HG03439 (cell line): ENCODE measurements around the gene GPR183.

ENCODE experiments used
- ATAC-seq: cut with Tn5 transposase; IDR thresholded peaks from one replicate; pipeline ENCODE4 v1.9.1; 2021; ENCODE audit warnings: mild to moderate bottlenecking, moderate library complexity; ENCODE audit not compliant: unreplicated experiment

GPR183 gene

DNA sequence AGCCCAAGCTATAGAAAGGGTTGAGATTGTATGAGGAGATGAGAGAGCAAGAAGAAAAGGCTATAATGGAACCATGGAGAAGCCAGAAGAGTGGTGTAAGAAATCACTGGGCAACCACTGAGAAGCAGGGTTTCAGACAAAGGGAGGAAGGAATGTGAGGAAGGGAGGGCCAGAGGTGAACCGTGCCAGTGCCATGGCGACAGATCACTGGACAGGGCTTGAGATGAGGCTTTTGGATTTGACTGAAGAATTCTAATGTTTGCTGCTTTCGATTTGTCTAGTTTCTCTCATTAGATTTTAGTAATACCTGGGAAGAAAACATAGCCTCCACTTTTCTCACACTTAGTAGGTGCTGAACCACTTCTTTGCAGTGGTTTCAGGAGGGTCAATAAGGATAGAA lies 6.3 kb upstream of the GPR183 start:
- ATAC-seq = no peak

DNA sequence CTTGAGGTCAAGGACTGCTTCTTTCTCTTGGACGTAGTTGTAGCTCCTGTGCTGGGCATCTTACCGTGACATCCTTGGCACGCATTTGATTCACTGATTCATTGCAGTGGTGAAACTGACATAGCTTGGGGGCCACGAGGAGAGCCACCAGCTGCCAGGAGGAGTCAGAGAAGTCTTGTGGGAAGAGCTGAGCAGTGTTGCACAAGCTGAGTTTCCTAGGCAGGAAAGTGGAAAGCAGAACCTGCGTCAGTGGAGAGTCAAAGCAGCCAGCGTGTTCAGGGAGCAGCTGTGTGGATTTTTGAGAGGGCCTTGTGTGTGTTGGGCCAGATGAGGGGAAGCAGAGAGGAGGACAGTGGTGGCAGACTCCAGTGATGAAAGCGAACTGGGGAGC lies 5.3 kb upstream of the GPR183 start:
- ATAC-seq = no peak

DNA sequence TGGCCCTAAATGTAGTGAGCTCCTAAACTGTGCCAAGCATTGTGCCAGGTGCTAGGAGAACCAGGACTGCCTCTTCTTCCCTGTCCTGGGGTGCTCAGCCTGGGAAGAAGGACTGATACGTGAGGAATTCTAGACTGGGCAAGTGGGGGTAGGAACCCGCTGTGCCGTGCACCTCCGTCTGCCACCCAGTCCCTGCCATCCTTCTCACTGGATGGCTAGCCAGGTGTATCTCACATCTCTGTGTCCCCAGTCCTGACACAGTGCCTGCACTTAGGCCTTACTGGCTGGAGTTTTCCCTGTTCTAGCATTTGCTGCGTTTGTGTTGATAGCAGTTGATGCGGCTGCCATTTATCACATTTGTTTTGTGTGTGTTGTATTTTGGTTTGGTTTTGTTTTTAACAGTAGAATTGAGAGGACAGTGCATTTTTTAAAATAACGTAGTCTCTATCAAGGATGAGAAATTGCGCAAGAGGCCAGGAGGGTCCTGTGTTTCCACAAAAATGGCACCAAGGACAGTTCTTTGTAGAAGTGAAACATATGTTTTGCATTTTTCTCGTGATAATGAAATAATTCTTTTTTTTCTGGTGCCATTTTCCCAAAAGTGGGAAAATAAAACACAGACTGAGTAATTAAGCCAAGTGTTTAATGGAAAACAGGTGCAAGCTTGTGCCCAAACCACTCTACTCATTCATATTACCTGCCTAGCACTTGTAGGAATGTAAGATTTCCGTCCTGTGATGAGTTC lies 4.7 kb upstream of the GPR183 start:
- no peak for ATAC-seq

DNA sequence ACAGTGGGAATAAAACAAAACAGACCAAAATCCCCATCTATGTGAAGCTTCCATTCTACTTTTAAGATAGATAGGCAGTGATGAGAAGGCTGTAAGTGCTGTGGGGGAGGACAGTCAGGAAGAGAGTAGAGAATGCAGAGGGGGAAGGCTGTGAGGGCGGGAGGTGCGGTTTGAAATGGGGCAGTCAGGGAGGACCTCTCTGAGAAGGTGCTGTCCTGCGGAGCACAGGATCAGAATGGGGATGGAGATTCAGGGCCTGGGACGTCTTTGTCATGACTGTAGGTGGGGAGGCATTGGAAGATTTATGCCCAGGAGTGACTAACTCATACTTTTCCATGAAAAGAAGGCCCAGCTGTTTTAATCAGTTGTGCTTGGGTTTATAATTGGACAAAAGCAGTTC lies 3.9 kb upstream of the GPR183 start:
- no peak for ATAC-seq

DNA sequence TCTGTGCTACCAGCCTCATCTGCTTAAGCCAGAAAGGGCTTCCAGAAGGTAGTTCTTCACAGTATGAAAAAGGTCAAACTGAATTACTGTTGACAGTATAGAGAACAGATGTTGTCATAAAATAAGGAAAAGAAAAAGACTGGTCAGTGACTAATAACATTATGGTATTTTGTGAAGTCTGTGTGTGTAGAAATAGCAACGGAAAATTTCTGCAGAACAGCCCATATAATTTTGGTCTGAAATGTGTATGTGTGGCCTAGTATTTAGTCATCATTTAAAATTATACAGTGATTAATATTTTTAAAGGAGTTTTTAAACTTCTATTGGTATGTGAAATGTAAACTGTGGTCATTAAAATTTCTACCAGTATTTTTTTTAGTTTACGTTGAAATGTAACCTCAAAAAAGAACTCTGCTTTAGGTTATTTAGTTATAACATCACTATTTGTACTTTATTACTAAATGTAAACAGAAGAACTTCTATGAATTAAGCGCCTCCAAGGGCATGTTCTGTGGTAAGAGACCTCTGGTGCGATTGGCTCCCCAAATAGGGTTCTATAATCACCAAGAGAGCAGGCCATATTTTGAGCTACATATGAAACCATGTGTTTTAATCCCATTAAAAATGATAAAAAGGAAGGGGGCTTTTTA lies 3.3 kb upstream of the GPR183 start:
- ATAC-seq = peak; percentile 46

DNA sequence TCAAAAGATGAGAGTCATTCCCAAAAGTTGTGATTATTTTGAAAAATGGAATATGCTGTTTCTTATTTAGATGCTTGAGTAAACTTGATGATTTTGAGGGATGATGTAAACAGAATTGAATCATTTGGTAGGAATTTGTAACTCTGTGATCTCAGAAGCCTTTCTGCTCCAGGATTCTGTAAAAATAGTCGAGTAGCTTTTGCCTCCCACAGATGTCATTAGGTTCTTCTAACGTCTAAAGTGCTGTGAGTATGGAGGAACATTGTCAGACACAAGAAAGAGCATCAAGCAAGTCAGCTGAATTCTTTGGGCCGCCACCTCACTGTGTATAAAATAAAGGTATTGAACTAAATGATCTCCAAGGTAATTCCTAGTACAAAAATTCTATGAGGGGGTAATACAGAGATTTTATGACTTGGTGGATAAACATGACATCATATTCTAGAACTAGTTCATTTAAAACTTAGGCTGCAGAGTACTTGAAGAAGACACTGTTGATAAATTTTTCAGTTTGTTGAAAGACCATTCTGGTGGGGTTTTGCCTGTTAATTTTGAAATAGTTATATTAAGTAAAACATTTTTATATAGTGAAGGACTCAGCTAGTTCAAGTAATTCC lies 1.4 kb upstream of the GPR183 start:
- no peak for ATAC-seq

DNA sequence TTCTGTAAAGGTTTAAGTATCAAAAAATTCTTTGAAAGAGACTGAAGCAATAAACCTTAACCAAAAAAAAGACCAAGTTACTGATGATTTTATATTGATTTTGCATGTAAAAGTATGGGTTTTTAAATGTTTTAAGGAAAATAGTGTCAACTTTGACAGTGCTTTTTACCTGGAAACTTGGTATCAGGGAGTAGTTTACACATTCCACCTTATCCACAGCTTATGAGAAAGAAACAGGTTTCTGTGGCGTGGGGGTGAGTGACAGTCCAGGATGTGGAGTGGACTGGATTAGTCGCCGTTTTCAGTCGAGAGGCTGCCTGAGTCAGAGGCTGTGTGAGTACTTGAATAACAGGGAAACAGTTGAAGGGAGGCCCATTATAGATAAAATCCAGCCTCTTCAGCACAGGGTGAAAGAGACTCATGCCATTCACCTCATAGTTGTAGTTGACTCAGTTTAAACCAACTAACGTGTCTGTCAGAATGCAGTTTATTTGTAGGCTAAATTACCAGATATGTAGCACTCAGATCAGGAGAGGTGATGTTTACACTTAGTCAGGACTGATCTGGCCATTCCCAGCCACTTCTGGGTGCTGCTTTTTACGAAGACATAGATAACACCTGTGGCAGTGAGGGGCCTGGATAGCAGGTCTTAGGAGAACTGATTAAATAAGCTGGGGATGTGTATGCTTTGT lies 595 bp upstream of the GPR183 start:
- peak; percentile 39 for ATAC-seq

DNA sequence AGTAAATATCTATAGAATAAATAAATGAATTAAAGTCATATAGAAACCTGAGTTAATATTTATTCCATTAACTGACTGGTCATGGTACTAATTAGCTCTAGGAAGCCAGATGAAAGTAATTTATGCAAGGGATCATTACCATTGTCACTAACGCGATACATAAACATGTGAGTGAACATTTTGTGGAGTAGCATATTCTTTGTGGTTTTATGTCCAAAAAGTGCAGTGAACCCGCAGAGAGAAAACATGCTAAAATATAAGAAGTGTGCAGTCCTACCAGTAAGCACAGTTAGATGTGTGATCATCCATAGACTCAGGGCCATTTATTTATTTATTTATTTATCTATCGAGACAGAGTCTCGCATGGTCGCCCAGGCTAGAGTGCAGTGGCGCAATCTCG lies 1.6 kb downstream of the GPR183 start:
- ATAC-seq = no peak

DNA sequence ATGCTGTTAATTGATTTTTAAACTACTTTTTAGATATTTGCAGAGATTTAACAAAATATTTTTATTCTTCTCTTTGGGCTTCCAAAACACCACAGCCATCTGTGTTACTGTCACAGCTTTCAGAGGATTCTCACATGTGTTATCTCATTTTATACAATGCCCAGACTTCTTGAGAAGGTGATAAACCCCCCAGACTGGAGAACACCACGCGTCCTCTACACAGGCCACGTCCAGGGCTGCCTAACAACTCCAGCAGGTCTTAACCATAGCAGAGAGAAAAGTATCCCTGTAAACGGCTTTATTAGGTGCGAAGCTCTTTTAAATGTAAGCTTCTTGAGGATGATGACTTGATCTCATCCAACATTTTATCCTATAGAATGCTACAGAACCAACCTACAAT lies 2.0 kb downstream of the GPR183 start:
- no peak for ATAC-seq

DNA sequence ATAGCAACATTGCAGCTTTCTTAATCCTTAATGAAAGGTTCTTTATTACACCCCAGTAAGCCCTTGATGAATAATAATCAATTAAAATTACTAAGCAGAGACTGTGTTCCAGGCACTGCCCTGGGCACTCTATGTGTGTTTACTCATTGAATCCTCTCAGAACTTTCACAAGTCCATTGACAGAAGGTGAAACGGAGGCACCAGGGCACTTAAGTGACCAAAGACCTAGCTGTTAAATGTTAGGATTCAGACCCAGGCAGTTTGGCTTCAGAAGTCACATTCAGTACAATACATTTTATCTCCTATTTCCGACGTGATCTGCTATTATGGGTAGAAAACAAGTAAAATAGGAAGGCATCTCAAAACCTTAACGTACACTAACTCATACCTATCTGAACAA lies 2.7 kb downstream of the GPR183 start:
- ATAC-seq = no peak

DNA sequence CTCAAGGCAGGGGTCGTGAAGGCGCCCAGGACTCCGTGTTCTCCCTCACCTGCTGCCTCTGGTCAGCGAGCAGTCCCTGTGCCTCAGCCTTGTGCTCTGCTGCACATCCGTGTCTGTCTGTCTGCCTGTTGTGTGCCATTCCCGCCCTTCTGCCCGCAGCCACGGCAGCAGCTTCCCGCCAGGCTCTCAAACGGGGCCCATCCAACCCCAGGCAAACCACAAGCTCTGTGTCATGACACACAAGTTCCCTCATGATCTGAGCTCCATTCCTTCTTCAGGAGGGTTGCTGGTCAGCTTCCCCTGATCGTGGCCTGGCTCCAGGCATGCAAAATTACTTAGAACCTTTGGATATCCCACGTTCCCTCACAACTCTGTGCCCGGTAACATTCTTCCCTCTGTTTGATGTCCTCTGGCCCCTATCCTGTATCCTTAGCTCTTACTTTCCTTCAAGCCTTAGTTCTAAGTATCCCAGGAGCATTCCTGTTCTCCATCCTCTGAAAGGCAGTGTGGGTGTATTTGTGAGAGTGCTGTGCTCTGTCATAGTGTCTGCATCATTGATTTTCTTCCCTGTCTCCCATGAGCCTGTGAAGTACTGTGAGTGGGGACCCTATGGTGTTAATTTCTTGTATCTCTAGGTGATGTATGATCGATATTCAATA lies 3.2 kb downstream of the GPR183 start:
- ATAC-seq = no peak

DNA sequence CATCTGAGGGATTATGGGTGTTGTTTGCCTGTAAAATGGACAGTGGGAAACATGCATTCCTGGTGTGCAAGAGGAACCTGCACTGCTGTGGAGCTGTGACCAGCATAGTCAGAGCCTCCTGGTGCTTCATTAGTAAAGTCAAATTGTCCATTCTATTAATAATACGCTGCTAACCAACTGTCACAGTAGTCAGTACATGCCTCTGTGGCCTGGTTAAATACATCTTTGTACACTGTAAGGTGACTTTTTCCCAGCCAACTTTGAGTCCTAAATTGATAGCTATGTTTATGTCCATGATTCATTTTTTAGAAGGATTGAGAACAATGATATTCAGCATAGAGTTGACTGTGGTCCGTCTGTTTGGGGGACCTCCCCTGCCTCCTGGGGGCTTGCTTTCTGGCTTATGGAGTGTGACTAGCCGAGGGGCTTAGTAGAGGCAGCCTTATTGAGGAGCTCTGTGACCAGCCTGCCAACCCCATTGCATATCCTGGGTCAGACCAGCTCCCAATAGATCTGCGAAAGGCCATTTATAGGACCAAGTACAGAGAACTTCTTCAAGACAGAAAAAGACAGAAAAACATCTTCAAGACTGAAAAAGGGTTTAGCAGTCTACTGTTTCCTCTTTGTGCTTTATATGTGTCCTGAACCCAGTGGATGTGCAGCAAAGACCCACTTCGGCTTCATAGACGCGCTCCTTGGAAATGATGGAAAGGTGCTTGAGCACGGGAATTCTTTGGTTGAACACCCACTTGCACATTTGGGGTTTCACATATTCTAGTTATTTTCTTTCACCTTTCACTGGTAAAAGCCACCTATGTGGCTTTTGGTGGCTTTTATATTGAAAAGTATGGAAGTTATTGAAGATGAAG lies 4.3 kb downstream of the GPR183 start:
- ATAC-seq = no peak

DNA sequence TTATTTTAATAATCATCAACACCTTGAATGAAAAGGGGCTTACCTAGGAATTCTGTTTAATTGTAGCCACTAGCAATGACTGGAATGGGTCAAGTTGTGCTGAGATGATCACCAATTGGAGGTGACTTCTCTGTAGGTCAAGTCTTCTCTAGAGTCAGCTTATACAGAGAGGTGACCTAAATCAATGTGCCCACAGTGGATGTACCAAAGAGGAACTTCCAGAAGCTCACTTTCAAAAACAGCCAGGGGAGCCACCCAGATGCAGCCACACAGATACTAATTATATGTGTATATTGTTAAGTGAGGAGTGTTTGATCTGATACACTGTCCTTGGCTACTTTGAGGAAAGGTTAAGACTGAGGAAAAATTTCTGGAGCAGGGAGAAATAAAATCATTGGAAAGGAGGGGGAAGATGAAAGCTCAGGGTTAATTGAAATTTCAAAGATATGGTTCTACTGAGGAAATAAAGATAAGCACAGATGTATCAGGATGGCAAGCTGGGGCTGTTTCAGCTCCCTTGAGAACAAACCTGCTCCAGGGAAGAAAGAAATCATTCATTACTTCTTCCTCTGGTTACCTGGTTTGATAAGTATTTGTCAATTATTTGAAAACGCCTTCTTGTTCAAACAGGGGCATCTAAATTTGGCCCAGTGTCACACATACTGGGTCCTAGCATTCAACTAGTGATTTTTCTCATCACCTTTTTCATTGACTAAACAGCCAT lies 5.1 kb downstream of the GPR183 start:
- no peak for ATAC-seq

DNA sequence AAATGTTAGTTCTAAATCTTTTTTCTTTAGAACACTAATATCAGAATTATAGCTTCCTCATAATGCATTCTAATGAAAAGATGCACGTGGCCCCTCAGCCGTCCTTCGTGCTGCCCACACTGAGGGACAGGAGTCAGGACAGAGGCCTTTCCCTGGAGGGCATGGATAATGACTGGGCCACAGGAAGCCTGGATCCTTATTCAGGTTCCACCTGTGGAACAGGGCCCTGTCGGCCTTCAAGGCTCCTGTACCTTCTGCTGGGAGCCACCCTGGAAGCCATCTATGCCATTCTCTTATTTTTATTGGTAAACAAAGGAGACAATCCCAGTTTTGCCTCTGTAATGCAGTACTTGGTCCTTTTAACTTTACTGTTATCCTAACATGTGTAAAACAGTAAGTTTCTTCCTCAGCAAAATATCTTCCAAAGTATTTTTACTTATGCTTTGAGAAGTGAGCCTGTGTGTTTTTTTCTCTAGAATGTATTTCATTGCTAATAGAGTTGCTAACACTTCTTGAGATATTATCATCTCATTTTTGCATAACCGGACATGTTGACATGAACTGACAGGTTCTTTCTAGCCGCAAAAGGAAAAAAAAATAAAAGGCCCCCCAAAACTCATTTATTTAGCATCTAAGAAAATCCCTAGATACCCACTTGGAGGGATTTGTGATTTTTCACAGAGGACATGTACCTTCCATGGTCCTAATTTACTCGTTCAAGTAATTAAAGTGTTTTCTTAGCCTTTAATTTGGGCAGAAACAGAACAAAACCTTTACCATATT lies 6.0 kb downstream of the GPR183 start:
- ATAC-seq = no peak

DNA sequence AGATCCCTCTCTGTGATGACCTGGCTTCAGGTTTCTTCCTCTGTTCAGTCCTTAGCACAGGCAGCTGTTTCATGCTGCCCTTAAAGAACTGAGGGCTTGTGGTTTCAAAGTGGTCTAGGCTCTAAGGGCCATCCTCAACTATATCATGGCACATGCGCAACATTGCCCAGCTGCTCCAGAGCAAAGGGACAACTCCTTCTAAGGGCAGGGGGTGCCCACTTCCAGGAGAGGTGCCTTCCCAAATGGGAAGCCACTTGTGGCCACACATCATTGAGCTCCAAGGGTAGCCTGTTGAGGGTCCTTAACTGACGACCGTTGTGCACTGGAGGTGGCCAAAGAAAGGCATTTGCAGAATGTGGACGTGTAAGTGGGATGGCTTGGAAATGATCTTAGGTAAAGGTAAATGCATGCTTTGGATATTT lies 7.3 kb downstream of the GPR183 start:
- no peak for ATAC-seq

DNA sequence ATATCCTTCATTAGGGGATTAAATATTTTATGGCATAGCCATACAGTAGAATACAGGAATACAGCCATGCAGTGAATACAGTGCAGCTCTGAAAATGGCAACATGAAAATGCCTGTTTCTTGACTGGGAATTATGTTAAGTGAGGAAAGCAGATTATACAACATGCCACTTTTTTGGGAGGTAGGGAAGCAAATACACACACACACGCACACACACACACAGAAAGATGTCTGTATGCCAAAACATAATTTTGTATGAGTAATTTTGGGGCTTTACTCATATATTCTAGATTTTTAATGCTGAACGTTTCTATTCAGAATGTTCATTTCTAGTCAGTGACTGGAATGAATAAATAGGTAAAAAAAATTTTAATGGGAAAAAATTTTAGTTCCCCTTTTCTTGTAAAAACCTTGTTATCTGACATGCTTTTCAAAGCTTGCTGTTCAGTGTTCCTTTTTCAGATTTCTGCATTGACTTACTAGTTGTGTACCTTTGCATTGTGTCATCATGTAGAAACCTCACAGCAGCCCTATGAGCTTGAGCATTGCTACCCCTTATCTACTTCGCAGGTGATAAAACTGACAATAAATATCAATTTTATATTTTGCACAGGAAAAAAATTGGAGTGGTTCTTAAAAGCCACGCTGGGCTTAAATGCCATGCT lies 7.8 kb downstream of the GPR183 start:
- no peak for ATAC-seq

DNA sequence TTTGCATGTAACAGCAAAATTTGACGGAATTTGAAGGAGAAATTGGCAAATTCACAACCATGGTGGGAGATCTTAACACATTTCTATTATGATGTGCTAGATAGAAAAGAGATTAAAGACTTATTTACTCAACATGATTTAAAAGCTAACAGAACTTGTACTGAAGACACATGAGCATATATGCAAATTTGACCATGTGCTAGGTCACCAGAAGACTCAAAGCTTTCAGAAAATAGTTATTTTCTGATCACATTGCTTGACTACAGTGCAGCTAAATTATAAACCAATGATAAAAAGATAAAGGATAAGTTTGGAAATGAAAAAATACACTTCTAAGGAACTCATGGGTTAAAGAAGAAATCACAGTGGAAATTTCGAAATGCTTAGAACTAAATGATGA lies 9.1 kb downstream of the GPR183 start:
- no peak for ATAC-seq

DNA sequence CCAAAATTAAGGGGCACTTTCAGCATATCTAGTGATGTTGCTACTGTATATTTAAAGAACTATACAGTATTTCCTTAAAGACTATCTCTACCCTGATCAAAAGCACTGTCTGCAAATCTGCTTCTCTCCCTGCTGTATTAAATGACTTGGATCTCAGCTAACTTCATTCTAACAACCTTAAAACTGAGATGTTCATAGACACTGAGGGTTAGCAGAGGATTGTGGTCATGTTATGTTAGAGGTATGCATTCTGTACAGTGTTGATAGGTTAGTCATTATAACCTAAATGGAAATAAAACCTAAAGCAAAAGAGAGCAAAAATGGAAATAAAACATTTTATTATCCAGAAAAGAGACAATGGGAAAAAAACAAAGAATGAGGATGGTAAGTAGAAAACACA lies 9.9 kb downstream of the GPR183 start:
- no peak for ATAC-seq
